Neutrophil (primary cell): ENCODE results near the gene IRX1.

Source experiments
- H3K27ac ChIP-seq: fragments of 200-600 bp; sonication (generic); 2 replicates; pipeline ENCODE4 v1.5.1; 2016; ENCODE audit warnings: mild to moderate bottlenecking, moderate library complexity
- H3K27me3 ChIP-seq: fragments of 200-600 bp; sonication (generic); 2 replicates; pipeline ENCODE4 v1.6.0; 2016; ENCODE audit warnings: mild to moderate bottlenecking
- H3K36me3 ChIP-seq: fragments of 200-600 bp; sonication (generic); 2 replicates; pipeline ENCODE4 v1.5.1; 2017
- H3K4me1 ChIP-seq, 2 experiments: fragments of 200-600 bp in 1 of 2; sonication (generic) in 1 of 2; 1 replicate in 1 of 2; 2 replicates in 1 of 2; pipeline versions ENCODE4 v1.5.1 to v1.6.1; 2013 to 2016; ENCODE audit warnings: low read depth in 1 of 2, low read length in 1 of 2, mild to moderate bottlenecking in 1 of 2, moderate library complexity in 1 of 2; ENCODE audit not compliant: control insufficient read depth in 1 of 2, insufficient read depth in 1 of 2
- H3K4me3 ChIP-seq, 2 experiments: fragments of 200-600 bp in 1 of 2; sonication (generic) in 1 of 2; 1 replicate in 1 of 2; 2 replicates in 1 of 2; pipeline ENCODE4 v1.5.1; 2013 to 2016; ENCODE audit warnings: low read depth in 1 of 2, low read length in 1 of 2, mild to moderate bottlenecking in 1 of 2, moderate library complexity in 1 of 2
- H3K9me3 ChIP-seq: fragments of 200-600 bp; sonication (generic); 2 replicates; pipeline ENCODE4 v1.5.1; 2016
- TF ChIP-seq, protein P1 (sequence below): fragments of 200-600 bp; sonication (generic); IDR thresholded peaks from 2 replicates; pipeline ENCODE4 v1.5.1; 2016; ENCODE audit warnings: antibody characterized with exemption

The IRX1 gene

GRCh38 chr5:3596261-3596825, 711 bp downstream of the IRX1 start:
- H3K36me3 ChIP-seq: no peaks in the 10 kb centered on the region
- H3K4me3 ChIP-seq: no peak overlapping the region
- H3K4me1 ChIP-seq: no peaks in the 10 kb centered on the region
- H3K9me3 ChIP-seq: no peaks in the 10 kb centered on the region
- TF ChIP-seq, protein P1, sequence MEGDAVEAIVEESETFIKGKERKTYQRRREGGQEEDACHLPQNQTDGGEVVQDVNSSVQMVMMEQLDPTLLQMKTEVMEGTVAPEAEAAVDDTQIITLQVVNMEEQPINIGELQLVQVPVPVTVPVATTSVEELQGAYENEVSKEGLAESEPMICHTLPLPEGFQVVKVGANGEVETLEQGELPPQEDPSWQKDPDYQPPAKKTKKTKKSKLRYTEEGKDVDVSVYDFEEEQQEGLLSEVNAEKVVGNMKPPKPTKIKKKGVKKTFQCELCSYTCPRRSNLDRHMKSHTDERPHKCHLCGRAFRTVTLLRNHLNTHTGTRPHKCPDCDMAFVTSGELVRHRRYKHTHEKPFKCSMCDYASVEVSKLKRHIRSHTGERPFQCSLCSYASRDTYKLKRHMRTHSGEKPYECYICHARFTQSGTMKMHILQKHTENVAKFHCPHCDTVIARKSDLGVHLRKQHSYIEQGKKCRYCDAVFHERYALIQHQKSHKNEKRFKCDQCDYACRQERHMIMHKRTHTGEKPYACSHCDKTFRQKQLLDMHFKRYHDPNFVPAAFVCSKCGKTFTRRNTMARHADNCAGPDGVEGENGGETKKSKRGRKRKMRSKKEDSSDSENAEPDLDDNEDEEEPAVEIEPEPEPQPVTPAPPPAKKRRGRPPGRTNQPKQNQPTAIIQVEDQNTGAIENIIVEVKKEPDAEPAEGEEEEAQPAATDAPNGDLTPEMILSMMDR: no peak
- H3K27me3 ChIP-seq: peaks cover 100% of the 10 kb centered on the region
- no peak overlapping the region for H3K27ac ChIP-seq

- TF ChIP-seq, protein P1: no peak
- H3K9me3 ChIP-seq: no peaks in the 10 kb centered on the region
- H3K4me3 ChIP-seq: no peak overlapping the region
- H3K4me1 ChIP-seq: no peaks in the 10 kb centered on the region
- H3K36me3 ChIP-seq: no peaks in the 10 kb centered on the region
- H3K27me3 ChIP-seq: peaks cover 100% of the 10 kb centered on the region
- H3K27ac ChIP-seq: no peak overlapping the region
Observed at GRCh38 chr5:3596857-3597166, 1.2 kb downstream of the IRX1 start.

- TF ChIP-seq, protein P1: no peak
- Histone ChIP-seq H3K4me3 (no peak overlapping the region), H3K27ac (no peak overlapping the region), H3K27me3 (peaks cover 100% of the 10 kb centered on the region), H3K4me1 (no peaks in the 10 kb centered on the region), H3K36me3 (no peaks in the 10 kb centered on the region), H3K9me3 (no peaks in the 10 kb centered on the region)
Observed at GRCh38 chr5:3597167-3598007, 1.8 kb downstream of the IRX1 start.

- Histone ChIP-seq H3K4me1 (no peaks in the 10 kb centered on the region), H3K27ac (no peak overlapping the region), H3K27me3 (peaks cover 100% of the 10 kb centered on the region), H3K4me3 (no peak overlapping the region), H3K9me3 (no peaks in the 10 kb centered on the region), H3K36me3 (no peaks in the 10 kb centered on the region)
- TF ChIP-seq, protein P1: no peak
Observed at GRCh38 chr5:3598207-3598606, 2.6 kb downstream of the IRX1 start.

- TF ChIP-seq, protein P1: no peak
- Histone ChIP-seq H3K4me1 (no peaks in the 10 kb centered on the region), H3K4me3 (no peak overlapping the region), H3K27ac (no peak overlapping the region), H3K36me3 (no peaks in the 10 kb centered on the region), H3K27me3 (peaks cover 100% of the 10 kb centered on the region), H3K9me3 (no peaks in the 10 kb centered on the region)
Observed at GRCh38 chr5:3598769-3599211, 3.2 kb downstream of the IRX1 start.
